Mammary epithelial cell (primary cell): ENCODE measurements around the gene ZNF880.

Experiments
- CTCF ChIP-seq, 2 donors: IDR thresholded peaks in 1 of 2; conservative IDR thresholded peaks in 1 of 2; 2 replicates each; pipeline ENCODE4 v1.5.1; 2011 to 2012; ENCODE audit warnings: inconsistent platforms in 2 of 2, low read length in 2 of 2, mild to moderate bottlenecking in 2 of 2, control low read depth in 1 of 2, low read depth in 1 of 2; ENCODE audit not compliant: insufficient read depth in 1 of 2; ENCODE audit errors: extremely low read depth in 1 of 2
- EZH2 ChIP-seq: IDR thresholded peaks from 2 replicates; pipeline ENCODE4 v1.6.1; 2012; ENCODE audit warnings: low read length, inconsistent platforms, borderline replicate concordance

GRCh38 chr19:52336791-52337381 is 32.8 kb upstream of the ZNF880 start:
- TF ChIP-seq CTCF (conservative IDR thresholded peaks at IDR 0.05 in 1 of 2, IDR thresholded peaks at IDR 0.05 in 1 of 2; ENCODE audit: extremely low read depth in 1 of 2, insufficient read depth in 1 of 2, low read depth in 1 of 2, low read length in 2 of 2) = no peak
- TF ChIP-seq EZH2 = no peak
